ENCODE data around the gene ARHGEF6. TPM values are rescaled to one million over a fixed set of nuclear protein-coding genes. Genes with fewer than 3 reads are reported as not detected.

ARHGEF6 gene
- total RNA-seq, 2 experiments from 2014 or later: 50.8 to 64.5 TPM

DNA sequence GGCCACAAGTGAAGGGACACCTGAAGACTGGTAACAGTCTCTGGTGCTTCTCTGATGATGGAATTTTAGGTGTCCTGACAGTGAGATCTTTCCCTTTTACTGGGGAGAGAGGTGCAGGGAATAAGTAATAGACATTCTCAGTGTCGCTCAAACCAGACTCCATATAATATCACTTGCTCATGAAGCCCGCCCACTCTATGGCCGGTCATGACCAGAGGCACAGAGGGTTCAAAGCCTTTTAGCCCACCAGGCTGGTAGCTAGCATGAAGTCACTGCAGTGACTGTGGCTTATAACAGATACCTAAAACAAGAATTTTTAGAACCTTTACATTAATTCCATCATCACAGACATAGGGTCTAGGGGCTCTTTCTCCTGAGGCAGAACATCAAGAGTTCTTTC lies 129.9 kb downstream of the ARHGEF6 start:
- TF ChIP-seq EZH2phosphoT487 (IDR thresholded peaks at IDR 0.05; ENCODE audit: borderline replicate concordance, low read depth, low read length): no peak
- TF ChIP-seq, protein P1, sequence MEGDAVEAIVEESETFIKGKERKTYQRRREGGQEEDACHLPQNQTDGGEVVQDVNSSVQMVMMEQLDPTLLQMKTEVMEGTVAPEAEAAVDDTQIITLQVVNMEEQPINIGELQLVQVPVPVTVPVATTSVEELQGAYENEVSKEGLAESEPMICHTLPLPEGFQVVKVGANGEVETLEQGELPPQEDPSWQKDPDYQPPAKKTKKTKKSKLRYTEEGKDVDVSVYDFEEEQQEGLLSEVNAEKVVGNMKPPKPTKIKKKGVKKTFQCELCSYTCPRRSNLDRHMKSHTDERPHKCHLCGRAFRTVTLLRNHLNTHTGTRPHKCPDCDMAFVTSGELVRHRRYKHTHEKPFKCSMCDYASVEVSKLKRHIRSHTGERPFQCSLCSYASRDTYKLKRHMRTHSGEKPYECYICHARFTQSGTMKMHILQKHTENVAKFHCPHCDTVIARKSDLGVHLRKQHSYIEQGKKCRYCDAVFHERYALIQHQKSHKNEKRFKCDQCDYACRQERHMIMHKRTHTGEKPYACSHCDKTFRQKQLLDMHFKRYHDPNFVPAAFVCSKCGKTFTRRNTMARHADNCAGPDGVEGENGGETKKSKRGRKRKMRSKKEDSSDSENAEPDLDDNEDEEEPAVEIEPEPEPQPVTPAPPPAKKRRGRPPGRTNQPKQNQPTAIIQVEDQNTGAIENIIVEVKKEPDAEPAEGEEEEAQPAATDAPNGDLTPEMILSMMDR (conservative IDR thresholded peaks at IDR 0.05; ENCODE audit: low read length): no peak
- no TSS peak for BruUV-seq (replicated peaks)
- Histone ChIP-seq H3K4me2 (ENCODE audit: low read length) (no peak overlapping the region), H3K79me2 (ENCODE audit: insufficient read depth, low read depth, low read length) (no peaks in the 10 kb centered on the region), H3K4me1 (ENCODE audit: insufficient read depth, low read length, poor library complexity, severe bottlenecking) (no peaks in the 10 kb centered on the region), H3K36me3 (ENCODE audit: insufficient read depth, low read length) (no peaks in the 10 kb centered on the region), H3K9me2 (ENCODE audit: insufficient read depth, low read length) (no peaks in the 10 kb centered on the region), H3K27ac (ENCODE audit: low read depth, low read length, poor library complexity, severe bottlenecking) (no peak overlapping the region), H3K9me3 (ENCODE audit: low read length) (no peaks in the 10 kb centered on the region), H3K4me3 (ENCODE audit: low read depth, low read length, poor library complexity, severe bottlenecking) (no peak overlapping the region), H2AFZ (ENCODE audit: low read length) (no peak overlapping the region), H4K20me1 (ENCODE audit: insufficient read depth, low read length) (no peaks in the 10 kb centered on the region)
- ChIA-PET POLR2A (no interaction called here), CTCF (ENCODE audit: unreplicated experiment) (no interaction called here)
- no peak for DNase-seq (ENCODE audit: low spot score)
- intact Hi-C loops (cut with micrococcal nuclease; ENCODE audit: unreplicated experiment): no loop called here

DNA sequence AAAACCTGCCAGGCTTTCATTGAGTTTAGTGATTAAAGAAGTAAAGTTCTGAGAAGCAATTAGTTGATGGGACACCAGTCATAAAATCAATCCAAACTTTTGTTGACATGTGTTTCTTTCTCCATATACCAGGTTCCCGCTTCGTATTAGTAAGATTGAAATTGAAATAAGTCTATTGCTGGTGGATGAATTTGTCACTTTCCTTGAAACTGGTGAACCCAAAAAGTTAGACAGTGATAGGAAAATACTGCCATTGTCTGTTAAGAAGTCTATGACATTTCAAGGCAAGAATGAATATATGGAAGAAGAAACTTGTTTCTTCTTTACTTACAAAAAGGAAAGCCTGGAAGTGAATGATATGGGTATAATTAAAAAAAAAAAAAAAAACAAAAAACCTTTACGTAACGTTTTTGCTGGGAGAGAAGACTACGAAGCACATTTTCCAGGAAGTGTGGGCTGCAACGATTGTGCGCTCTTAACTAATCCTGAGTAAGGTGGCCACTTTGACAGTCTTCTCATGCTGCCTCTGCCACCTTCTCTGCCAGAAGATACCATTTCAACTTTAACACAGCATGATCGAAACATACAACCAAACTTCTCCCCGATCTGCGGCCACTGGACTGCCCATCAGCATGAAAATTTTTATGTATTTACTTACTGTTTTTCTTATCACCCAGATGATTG lies 132.9 kb downstream of the ARHGEF6 start, which contains the start of gene CD40LG:
CD40LG (plus strand) TSS at position 482 of the 684 bp plus-strand sequence; CDS start at position 573, 91 bp downstream.
- no peaks in the 10 kb centered on the region for H3K9me3 ChIP-seq (ENCODE audit: low read length)
- no peak for DNase-seq (ENCODE audit: low spot score)
- H3K4me1 ChIP-seq (ENCODE audit: insufficient read depth, low read length, poor library complexity, severe bottlenecking): no peaks in the 10 kb centered on the region
- CTCF ChIA-PET (ENCODE audit: unreplicated experiment): no interaction called here
- no peaks in the 10 kb centered on the region for H3K9me2 ChIP-seq (ENCODE audit: insufficient read depth, low read length)
- no TSS peak for BruUV-seq (replicated peaks)
- intact Hi-C loops (cut with micrococcal nuclease; ENCODE audit: unreplicated experiment): no loop called here
- H4K20me1 ChIP-seq (ENCODE audit: insufficient read depth, low read length): no peaks in the 10 kb centered on the region
- H3K4me3 ChIP-seq (ENCODE audit: low read depth, low read length, poor library complexity, severe bottlenecking): no peak within 1 kb of the TSS
- H2AFZ ChIP-seq (ENCODE audit: low read length): no peak within 1 kb of the TSS
- POLR2A ChIA-PET: interaction anchor here (0.7 kb wide), 1 partner anchor 121 kb away, joined by 3 read pairs; no protein-coding TSS in a partner anchor
- no peak within 1 kb of the TSS for H3K27ac ChIP-seq (ENCODE audit: low read depth, low read length, poor library complexity, severe bottlenecking)
- TF ChIP-seq, protein P1 (conservative IDR thresholded peaks at IDR 0.05; ENCODE audit: low read length): no peak
- no peak for TF ChIP-seq EZH2phosphoT487 (IDR thresholded peaks at IDR 0.05; ENCODE audit: borderline replicate concordance, low read depth, low read length)
- no peak within 1 kb of the TSS for H3K4me2 ChIP-seq (ENCODE audit: low read length)
- H3K79me2 ChIP-seq (ENCODE audit: insufficient read depth, low read depth, low read length): no peaks in the 10 kb centered on the region
- no peaks in the 10 kb centered on the region for H3K36me3 ChIP-seq (ENCODE audit: insufficient read depth, low read length)

DNA sequence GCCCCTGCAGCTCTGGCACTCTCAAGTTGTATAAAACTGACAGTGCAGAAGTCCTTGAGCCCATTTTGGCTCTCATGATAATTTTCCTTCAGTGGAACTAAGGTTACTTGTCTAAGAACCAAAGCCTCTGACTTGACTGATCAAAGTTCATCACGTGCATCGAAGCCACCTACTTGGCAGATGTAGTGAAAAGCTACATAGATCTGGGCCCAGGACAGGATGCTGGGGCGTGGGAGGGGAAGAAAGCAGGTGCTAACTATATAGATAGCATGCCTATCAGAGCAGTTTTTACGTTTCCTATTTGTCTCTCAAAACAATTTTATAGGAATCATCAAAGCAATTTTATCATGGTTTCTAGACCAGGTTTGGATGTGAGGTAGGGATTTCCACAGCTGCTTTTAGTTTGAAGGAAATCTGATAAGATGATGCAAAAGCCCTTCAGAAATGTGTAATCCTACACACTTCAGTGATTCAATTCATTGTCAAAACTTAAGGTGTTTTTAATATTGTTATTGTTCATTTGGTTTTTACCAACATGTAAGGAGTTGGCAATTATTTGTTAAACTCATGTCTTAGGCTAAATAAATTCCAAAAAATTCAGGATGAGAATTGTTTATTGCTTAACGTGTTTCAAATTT lies 134.0 kb downstream of the ARHGEF6 start:
- H3K9me3 ChIP-seq (ENCODE audit: low read length): no peaks in the 10 kb centered on the region
- no peaks in the 10 kb centered on the region for H3K4me1 ChIP-seq (ENCODE audit: insufficient read depth, low read length, poor library complexity, severe bottlenecking)
- CTCF ChIA-PET (ENCODE audit: unreplicated experiment): no interaction called here
- H4K20me1 ChIP-seq (ENCODE audit: insufficient read depth, low read length): no peaks in the 10 kb centered on the region
- no peak overlapping the region for H2AFZ ChIP-seq (ENCODE audit: low read length)
- no TSS peak for BruUV-seq (replicated peaks)
- H3K4me2 ChIP-seq (ENCODE audit: low read length): no peak overlapping the region
- DNase-seq (ENCODE audit: low spot score): peak; percentile 19
- intact Hi-C loops (cut with micrococcal nuclease; ENCODE audit: unreplicated experiment): no loop called here
- H3K36me3 ChIP-seq (ENCODE audit: insufficient read depth, low read length): no peaks in the 10 kb centered on the region
- H3K27ac ChIP-seq (ENCODE audit: low read depth, low read length, poor library complexity, severe bottlenecking): no peak overlapping the region
- POLR2A ChIA-PET: interaction anchor here (0.6 kb wide), 1 partner anchor 31 kb away, joined by 3 read pairs; no protein-coding TSS in a partner anchor
- H3K9me2 ChIP-seq (ENCODE audit: insufficient read depth, low read length): no peaks in the 10 kb centered on the region
- no peak for TF ChIP-seq EZH2phosphoT487 (IDR thresholded peaks at IDR 0.05; ENCODE audit: borderline replicate concordance, low read depth, low read length)
- TF ChIP-seq, protein P1 (conservative IDR thresholded peaks at IDR 0.05; ENCODE audit: low read length): no peak
- H3K4me3 ChIP-seq (ENCODE audit: low read depth, low read length, poor library complexity, severe bottlenecking): no peak overlapping the region
- no peaks in the 10 kb centered on the region for H3K79me2 ChIP-seq (ENCODE audit: insufficient read depth, low read depth, low read length)
